HG03457 (cell line): ENCODE measurements around the gene PTH1R.

Experiments
- ATAC-seq: cut with Tn5 transposase; IDR thresholded peaks from one replicate; pipeline ENCODE4 v1.9.1; 2021; ENCODE audit warnings: moderate number of reproducible peaks; ENCODE audit not compliant: unreplicated experiment

The PTH1R gene

DNA sequence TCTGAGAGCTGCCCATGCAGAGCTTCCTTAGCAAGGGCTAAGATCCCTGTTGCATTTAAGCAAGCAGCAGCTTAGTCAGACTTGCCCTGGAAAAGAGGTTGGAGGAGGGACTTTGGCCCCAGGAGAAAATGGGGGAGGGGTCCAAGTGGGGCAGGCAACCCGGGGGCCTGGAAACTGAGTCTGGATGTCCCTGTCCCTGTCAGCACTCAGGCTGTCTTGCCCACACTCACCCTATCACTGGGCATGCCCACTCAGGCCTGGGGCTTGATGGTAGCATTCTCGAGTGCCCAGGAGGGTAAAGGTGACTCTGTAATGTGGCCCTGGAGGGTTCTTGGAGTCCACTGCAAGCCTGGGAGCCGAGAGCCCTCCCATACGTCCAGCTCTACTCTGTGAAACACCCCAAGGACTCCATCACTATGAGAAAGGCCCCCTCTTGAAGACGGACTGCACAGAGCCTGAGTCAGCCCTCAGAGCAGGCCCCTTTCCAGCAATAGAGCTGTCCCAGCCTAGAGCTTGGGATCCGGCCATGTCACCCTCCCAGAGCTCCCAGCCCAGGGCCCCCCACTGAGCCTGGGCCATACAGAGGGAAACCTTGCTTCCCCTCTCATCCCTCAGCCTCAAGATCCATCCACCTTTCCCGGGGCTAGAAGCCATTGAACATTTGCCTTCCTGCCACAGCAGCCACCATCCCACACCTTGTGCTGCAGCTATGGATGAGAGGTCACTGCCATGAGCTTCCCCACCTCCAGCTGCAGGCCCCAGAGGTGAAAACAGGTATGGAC, 27.6 kb upstream of the PTH1R start:
- no peak for ATAC-seq

DNA sequence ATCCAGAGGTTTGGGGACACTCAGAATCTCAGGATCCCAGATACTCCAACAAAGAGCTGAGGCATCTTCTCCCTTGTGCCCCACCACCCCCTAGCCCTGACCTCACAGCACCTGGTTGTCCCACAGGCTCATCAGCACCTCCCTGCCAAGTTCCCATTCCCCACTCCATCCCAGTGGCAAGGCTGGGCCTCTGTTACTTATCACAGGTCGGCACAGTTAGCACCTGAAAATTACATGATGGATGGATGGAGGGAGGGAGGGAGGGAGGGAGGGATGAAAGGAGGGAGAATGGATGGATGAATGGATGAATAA, 27.1 kb upstream of the PTH1R start:
- no peak for ATAC-seq

DNA sequence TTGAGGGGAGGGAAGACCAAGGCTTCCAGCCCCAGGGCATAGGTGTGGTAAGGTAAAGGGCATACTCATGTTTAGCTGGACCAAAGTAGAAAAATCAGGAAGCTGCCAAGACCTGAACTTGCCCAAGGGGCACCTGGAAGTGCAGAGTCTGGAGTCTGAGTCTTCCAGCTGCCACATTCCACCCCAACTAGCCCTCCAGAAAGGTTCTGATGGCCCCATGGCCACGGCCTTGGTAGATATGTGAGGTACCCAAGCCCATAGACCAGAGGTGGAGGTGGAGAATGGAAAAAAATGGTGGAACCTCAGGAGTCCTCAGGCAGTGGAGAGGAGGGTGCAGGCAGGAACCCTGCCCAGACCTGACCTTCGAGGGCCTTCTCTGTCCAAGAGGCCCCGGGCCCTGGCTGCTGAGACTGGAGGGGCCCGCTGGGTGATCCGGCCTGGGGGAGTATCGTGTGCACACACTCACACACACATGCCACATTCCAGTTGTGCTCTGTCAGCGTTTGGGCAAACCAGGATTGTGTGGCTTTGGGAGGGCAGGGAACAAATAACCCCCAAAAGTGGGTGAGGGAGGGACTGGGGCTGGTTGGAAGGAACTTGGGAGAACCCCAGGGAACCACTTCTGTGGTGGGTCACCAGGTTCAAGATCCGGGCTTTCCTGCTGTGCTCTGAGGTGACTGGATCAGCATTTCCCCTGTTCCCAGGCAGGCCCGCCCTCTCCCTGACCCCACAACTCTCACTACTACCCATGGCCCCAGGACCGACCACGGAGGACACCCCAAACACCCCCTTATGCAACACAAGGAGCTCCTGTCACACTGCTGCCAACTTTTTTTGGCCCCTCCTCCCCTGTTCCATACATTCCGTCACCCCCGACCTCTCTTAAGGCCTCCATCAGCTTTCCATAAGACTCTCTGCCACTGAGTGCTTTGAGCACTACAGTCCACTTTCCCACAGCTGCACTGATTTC, 25.9 kb upstream of the PTH1R start:
- ATAC-seq = no peak

DNA sequence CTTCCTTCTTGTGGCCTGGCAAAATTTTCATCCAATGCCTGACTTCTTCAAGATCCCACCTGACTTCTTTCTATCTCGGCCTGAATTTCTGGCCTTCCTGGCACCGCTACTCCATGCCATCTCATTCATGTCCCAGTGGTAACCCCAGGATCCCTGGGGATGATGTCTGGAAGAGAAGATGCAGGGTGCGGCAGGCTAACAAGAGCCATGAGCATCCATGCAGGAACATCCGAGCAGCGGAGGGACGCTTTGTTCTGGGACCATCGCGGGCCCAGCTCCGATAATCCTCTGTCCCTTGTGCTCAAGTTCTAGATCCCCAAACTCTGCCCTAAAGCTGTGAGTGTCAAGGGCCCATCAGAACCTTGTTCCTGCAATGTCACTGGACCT, 25.2 kb upstream of the PTH1R start:
- ATAC-seq = no peak

DNA sequence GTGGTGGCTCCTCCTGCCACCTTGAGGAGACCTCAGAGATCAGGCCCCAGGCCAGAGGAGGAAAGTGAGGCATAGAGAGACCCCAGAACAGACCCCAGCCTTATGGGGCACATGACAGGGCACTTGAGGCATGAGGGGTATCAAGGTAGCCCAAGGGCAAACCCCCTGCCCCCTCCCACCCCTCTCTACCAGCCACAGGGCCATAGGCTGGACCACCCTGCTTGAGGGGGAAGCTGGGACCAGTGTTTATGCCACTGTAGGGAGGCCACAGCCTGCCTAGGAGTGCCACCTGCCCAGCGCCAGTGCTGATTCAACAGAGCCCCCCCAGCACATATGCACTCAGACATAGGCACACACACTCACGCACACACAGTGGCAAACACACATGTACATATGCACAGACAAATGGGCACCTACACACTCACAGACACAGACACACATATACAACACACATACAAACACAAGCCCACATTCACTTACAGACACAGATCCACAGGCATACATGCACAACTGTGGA, 24.6 kb upstream of the PTH1R start:
- ATAC-seq = no peak

GRCh38 chr3:46853441-46854415, 23.8 kb upstream of the PTH1R start:
- ATAC-seq = no peak

- no peak for ATAC-seq
These were observed 22.9 kb upstream of the PTH1R start for GRCh38 chr3:46854555-46854991.

DNA sequence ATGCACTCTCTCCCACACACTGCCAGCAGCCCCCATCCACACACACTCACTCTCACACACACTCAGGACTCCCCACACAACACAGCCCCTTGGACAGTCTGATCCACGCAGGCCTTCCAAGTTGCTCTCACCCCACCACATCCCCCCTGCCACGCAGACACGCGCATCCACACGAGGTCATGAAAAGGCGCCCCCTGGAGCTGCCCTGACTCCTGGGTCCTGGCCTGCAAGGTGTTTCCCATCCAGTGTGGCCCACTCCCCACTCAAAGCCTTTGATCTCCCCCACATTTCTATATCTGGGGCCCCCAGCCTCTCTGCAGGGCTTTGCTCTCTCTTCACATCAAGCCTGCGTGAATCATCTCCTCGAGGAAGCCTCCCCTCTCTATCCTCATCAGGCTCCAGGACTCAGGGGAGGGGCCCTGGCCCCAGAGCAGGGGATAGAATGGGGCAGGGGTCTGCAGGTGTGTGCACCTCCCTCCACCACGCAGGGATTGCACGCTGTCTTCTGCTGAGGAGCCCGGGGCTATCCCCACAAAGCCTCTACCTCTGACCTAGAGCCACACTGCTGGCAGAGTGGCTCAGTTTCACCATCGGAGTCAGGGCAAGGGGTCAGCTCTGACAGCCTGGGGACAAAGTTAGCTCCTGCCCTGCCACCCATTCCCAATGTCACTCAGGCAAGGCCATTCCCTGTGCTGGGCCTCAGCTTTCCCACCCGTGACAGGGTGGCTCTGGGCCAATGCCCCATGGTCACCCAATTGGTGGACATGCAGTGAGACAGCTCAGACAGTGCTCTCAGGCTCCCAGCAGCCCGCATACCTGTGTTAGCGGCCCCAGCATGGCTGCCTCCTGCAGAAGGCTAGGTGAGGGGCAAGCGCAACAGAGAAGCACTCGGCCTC, 20.7 kb upstream of the PTH1R start:
- no peak for ATAC-seq

- ATAC-seq = no peak
These were observed 19.8 kb upstream of the PTH1R start for GRCh38 chr3:46857485-46858341.

GRCh38 chr3:46858456-46858855, 19.1 kb upstream of the PTH1R start:
- no peak for ATAC-seq

GRCh38 chr3:46859001-46859710, 18.4 kb upstream of the PTH1R start:
- no peak for ATAC-seq

- no peak for ATAC-seq
These were observed 17.3 kb upstream of the PTH1R start for GRCh38 chr3:46860017-46860809.

DNA sequence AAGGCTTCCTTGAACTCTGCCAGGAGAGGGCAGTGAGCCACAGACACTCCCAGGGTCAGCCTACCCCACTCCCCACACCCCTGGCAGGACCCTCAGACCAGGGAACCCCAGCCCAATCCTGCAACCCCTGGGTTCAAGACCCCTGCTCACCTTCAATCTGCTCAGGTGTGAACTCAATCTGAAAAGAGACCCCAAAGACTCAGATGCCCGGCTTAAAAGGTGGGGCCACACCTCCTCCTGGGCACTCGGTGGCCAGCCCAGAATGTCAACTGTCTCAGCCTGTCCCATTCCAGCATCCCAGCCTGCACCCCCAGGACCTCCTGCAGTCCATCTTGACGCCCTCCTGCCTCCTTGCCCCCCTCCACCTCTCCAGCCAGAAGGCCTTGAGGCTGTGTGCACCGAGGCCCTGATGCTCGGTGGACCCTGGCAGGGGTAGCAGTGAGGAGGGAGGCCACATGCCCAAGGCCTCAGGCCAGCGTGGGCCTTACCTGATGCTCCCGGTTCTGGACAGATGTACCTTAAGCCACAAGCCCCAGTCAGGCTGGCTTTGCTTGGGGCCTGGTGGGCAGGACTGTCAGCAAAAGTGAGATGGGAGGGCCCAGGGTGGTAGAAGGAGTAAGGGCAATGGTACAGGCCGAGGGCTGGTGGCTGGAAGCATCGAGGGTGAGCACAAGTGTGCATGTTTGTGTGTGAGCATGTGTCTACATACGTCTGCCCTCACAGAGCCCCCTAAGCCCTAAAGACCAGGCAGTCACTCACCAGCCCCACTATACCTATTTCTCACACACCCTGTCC, 16.5 kb upstream of the PTH1R start:
- no peak for ATAC-seq

DNA sequence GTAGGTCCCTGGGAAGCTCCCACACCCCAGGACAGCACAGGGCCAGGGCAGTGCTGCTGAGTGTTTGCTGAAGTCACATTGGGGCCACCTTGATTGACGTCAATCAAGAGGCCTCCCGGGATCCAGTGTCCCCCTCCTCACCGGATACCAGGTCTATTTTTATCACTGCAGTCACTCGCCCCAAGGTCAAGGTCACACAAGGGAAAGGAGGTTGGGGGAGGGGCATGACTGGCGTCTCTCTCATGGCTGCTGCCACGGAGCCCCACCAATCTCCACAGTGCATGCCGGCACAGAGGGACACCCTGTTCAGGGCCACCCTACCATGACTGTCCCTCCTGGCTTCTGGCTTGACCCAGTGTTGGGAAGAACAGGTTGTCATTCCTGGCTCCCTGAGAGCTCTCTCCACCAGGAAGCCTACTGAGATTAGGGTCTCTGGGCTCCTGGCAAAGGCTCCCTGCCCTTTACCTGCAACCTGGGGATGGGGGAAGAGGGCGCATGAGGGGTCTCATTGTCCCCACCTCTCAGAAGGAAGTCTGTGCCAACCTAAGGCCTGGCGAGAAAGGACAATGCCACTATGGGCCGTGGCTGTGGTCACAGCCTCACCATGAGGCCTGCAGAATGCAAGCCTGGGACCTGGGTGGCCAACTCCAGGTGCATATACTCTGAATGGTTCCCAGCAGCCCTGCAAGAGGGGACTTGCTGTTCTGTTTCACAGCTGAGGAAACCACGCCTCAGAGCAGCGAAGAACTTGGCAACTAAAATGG, 15.7 kb upstream of the PTH1R start:
- no peak for ATAC-seq

GRCh38 chr3:46862369-46863025, 15.0 kb upstream of the PTH1R start:
- no peak for ATAC-seq
